ENCODE results near the gene COPB2.

GRCh38 chr3:139396707-139397106 is 7.3 kb upstream of the COPB2 start:
- TF ChIP-seq EZH2 (IDR thresholded peaks at IDR 0.05; ENCODE audit: insufficient read depth, poor library complexity, severe bottlenecking) (no peak), EZH2phosphoT487 (IDR thresholded peaks at IDR 0.05; ENCODE audit: insufficient read depth, low read depth) (no peak)

All from GM23248 (cell line).